ENCODE data around the gene ENDOV.

The ENDOV gene

DNA sequence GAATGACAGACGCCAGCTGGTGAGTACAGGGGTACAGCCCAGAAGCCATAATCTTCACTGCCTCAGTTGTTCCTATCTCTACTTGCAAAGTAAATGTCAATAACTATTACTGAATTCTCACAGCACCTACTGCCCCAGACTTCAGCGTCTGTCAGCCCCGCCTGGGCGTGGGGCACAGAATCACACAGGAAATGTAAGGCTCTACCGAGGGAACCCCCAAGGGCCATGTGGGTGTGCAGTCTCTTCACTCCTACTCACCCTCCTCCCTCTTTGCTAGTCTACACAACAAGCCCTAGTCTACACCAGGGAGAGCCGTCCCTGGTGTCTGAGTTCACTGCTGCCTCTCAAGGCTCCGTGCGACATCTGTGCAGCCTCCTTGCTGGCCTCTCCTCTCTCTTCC, 57.0 kb downstream of the ENDOV start:
- ChIA-PET CTCF (no interaction called here), POLR2A (no interaction called here)
- no peak for DNase-seq (ENCODE audit: low read depth, low spot score)
- H3K4me3 ChIP-seq (ENCODE audit: low read depth, low read length) = no peak overlapping the region
- no peak for TF ChIP-seq CTCF (IDR thresholded peaks at IDR 0.05; ENCODE audit: insufficient read depth, low read length, missing control alignments)

DNA sequence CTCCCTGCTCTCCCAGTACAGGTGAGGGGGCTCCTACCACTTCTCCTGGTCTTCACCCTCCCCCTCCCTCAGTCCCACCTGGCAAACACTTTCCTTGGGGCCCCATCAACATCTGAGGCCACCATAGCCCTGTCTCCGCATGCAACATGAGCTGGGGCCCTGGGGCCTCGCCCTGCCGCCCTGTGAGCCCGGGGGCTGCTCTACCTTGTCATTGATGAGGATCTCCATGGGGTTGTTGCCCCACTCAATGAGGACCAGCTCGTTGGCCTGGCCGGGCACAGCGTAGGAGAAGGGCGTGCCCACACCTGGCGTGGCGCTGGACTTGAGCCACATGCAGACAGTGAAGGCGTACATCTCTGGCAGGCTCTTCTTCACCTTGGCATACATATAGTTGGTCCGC, 58.0 kb downstream of the ENDOV start:
- no peak for DNase-seq (ENCODE audit: low read depth, low spot score)
- CTCF ChIA-PET = interaction anchor here (1.9 kb wide), 1 partner anchor 103 kb away, joined by 8 read pairs; no protein-coding TSS in a partner anchor
- POLR2A ChIA-PET = no interaction called here
- TF ChIP-seq CTCF (IDR thresholded peaks at IDR 0.05; ENCODE audit: insufficient read depth, low read length, missing control alignments) = no peak
- no peak overlapping the region for H3K4me3 ChIP-seq (ENCODE audit: low read depth, low read length)

- ChIA-PET CTCF (interaction anchor here (1.9 kb wide), 1 partner anchor 102 kb away, joined by 8 read pairs; no protein-coding TSS in a partner anchor), POLR2A (no interaction called here)
- DNase-seq (ENCODE audit: low read depth, low spot score) = no peak
- no peak overlapping the region for H3K4me3 ChIP-seq (ENCODE audit: low read depth, low read length)
- no peak for TF ChIP-seq CTCF (IDR thresholded peaks at IDR 0.05; ENCODE audit: insufficient read depth, low read length, missing control alignments)
These were observed 58.7 kb downstream of the ENDOV start for GRCh38 chr17:80473701-80474100.

GRCh38 chr17:80474231-80474960, 59.4 kb downstream of the ENDOV start:
- no peak for DNase-seq (ENCODE audit: low read depth, low spot score)
- ChIA-PET POLR2A (interaction anchor here (0.8 kb wide), 1 partner anchor 19 kb away, joined by 3 read pairs; no protein-coding TSS in a partner anchor), CTCF (interaction anchor here (0.9 to 1.9 kb wide), 4 partner anchors 10 to 104 kb away, joined by 3 to 8 read pairs (median 5); no protein-coding TSS in a partner anchor)
- H3K4me3 ChIP-seq (ENCODE audit: low read depth, low read length) = no peak overlapping the region
- TF ChIP-seq CTCF (IDR thresholded peaks at IDR 0.05; ENCODE audit: insufficient read depth, low read length, missing control alignments) = peak; percentile 19

DNA sequence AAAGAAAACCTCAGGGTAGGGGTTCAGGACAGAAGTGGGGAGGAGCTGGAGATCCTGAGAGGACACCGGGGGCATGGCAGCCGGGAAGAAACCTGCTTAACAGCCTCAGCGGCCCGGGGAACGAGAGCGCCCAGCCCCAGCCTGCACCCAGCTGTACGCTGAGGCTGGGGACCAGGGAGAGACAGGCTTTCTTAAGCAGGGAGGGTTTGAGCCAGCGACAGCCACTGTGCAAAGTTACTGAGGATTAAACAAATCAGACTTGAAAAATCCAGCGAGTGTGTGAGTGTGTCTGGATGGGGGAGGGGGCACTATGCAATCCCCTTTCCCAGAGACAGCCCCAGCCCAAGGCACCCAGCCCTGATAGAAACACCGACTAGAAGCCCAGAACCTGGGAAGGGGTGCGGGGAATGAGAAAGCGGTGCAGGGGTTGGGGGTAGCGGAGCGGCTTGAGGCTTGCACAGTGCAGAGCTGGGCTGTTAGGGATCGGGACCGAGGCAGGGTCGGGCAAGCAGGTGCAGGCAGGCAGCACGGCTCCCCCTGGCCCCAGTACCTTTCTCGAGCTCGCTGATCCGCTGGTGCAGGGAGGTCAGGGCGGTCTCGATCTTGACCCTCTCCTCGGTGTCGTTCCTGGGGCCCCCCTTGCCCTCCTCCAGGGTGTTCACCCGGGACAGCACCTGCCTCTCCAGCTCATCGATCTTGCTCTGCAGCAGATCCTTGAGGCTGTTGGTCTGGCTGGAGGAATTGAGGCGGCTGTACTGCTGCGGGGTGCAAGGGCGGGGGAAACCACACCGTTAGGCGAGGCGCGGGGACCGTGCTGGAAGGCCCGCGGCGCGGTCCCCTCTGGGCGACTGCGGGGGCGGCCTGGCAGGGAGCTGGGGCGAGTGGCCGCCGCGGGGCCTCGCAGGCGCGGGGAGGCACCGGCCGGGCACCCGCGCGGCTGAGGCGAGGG, 60.3 kb downstream of the ENDOV start:
- DNase-seq (ENCODE audit: low read depth, low spot score) = no peak
- no peak overlapping the region for H3K4me3 ChIP-seq (ENCODE audit: low read depth, low read length)
- ChIA-PET CTCF (interaction anchor here (0.7 to 1.9 kb wide), 9 partner anchors 11 to 507 kb away, joined by 3 to 6 read pairs (median 3); no protein-coding TSS in a partner anchor), POLR2A (interaction anchor here (0.8 kb wide), 2 partner anchors 20 to 21 kb away, joined by 3 read pairs; no protein-coding TSS in a partner anchor)
- no peak for TF ChIP-seq CTCF (IDR thresholded peaks at IDR 0.05; ENCODE audit: insufficient read depth, low read length, missing control alignments)

Measured in AG04449 (cell line).